ELR (cell line): Measurements from ENCODE around the gene H1-8.
"Not testable (repeated sequence)": the region's sequence is repeated elsewhere in the genome, so short reads cannot be mapped to it uniquely, and the experiment has no call there.

ENCODE experiments used
- DNase-seq: peaks from one replicate; pipeline ENCODE4 v3.0.0-alpha.2; 2015; ENCODE audit warnings: low read depth

The H1-8 gene

DNA sequence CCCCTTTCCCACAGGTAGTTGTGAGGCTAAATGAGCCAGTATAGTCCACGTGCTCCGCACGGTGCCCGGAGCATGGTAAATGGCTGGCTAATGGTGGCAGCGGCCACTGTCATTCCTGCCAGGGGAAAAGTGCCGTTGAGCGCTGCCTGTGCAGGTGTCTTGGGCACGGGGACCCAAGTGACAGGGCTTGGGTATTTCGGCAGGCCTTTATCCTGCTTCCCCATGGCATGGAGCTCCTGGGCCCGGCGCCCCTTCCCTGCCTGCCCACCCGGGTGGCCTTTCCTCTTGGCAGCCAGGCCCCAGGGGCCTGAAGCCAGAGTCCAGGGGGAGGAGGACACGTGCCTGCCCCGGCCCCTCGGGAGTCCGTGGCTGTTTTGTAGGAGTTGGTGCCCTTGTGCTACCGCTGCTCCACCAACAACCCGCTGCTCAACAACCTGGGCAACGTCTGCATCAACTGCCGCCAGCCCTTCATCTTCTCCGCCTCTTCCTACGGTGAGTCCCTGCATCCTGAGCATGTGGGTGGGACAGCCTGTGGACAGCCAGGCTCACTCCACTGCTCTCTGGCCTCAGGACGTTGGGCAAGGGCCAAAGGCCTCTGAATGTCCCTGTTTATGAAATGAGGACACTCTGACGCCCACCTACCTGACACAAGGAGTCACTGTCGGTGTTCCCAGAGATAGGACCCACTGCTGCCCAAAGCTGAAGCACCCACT lies 27.7 kb upstream of the H1-8 start:
- not testable (repeated sequence) for DNase-seq

DNA sequence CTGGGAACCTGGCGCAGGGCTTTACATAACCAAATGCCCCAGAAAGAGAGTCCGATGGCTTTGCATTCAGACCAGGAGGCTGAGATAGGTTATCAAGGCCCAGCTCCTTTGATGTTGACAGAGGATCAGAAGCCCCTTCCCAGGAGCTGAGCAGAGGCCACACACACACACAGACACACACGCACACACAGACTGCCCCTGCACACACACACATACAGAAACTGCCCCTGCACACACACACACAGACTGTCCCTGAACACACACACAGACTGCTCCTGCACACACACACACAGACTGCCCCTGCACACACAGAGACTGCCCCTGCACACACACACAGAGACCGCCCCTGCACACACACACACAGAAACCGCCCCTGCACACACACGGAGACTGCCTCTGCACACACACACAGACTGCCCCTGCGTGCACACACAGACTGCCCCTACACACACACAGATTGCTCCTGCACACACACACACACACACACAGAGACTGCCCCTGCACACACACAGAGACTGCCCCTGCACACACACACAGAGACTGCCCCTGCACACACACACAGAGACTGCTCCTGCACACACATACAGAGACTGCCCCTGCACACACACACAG lies 27.0 kb upstream of the H1-8 start:
- DNase-seq = not testable (repeated sequence)

GRCh38 chr3:129517516-129517915 lies 25.5 kb upstream of the H1-8 start:
- DNase-seq = no peak

- no peak for DNase-seq
Observed at GRCh38 chr3:129518038-129518561, 24.9 kb upstream of the H1-8 start.

DNA sequence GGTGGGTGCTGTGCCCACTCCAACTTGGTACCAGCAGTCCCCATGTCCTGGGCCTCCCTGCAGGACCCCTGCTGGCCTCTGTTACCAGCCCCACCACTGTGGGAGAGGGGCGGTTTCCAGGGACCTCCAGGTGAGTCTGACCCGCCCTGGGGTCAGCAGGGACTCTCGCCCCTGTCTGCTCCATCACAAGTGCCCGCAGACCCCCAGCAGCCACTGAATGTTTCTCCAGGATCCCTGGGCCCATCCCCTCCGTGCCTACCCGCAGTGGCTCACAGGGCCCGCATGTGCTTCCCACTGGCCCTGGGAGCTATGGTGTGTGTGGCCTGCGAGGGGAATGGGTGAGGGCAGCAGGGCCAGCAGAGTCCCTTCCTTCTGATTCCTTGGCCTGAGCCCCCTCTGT lies 24.4 kb upstream of the H1-8 start:
- DNase-seq = no peak

DNA sequence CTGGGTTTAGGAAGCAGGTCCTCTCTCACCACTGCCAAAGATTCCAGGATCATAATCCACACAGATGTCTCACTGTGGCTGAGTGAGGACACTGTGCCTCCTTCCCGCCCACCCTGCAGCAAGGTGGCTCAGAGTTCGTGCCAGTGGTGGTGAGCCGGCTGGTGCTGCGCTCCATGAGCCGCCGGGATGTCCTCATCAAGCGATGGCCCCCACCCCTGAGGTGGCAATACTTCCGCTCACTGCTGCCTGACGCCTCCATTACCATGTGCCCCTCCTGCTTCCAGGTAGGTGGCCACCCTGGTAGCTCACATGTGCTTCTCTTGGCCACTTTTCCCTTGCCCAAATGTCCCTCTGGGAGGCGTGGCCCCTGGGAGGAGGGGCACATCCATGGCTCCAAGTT lies 23.5 kb upstream of the H1-8 start:
- no peak for DNase-seq

GRCh38 chr3:129519896-129520715 lies 22.9 kb upstream of the H1-8 start:
- DNase-seq = no peak

- DNase-seq = peak; percentile 35
Observed at GRCh38 chr3:129520960-129521359, 22.0 kb upstream of the H1-8 start.

DNA sequence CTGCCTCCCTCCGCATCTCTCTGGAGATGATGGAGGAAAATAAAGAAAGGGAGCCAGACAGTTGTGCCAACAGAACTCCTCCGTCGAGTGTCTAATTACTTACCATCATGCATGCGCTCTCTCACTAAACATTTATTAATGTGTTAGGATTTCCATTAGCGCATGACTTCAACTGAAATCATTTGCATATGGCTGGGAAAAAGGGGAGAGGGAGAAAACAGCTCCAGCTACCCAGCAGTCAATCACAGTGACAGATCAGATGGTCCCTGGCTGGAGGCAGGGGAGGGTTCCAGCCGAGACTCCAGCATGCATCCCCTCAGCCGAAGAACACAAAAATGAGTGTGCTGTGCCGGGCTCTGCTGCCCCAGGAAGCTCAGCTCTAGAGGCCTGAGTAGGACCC lies 21.4 kb upstream of the H1-8 start:
- DNase-seq = no peak

- DNase-seq = no peak
Observed at GRCh38 chr3:129522953-129523352, 20.0 kb upstream of the H1-8 start.

DNA sequence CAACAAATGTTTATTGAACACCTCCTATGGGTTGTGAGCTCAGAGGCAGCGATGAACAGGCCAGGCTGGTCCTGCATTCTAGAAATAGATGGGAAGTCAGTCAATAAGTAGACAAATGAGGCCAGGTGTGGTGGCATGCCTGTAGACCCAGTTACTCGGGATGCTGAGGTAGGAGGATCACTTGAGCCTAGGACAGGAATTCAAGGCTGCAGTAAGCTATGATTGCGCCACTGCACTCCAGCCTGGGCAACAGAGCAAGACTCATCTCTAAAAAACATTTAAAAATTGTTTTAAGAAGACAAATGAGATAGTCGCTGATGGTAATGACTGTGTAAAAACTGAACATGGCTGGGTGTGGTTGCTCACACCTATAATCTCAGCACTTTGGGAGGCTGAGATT lies 18.9 kb upstream of the H1-8 start:
- DNase-seq = no peak

- peak; percentile 77 for DNase-seq
Observed at GRCh38 chr3:129525341-129525968, 17.5 kb upstream of the H1-8 start.

- DNase-seq = no peak
Observed at GRCh38 chr3:129526121-129526900, 16.7 kb upstream of the H1-8 start.

DNA sequence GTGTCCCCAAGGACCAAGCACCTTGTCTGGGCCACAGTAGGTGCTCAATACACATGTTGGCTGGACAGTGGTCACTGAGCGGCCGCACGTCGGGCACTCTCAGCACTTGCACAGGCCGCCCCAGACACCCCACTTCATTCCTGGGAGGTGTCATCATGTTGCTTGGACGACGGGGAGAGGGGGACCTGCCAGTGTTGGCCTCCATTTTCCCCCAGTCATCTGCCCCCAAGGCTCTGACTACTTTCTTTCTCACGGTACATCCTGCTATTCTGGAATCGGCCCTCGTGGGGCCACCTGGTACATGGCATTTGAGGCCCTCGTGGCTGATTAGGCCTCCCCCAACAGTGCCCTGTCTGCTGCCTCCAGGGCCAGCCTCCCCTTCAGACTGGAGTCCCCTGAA lies 15.7 kb upstream of the H1-8 start:
- no peak for DNase-seq

GRCh38 chr3:129528589-129529100 lies 14.3 kb upstream of the H1-8 start, which contains the start of gene RHO:
TSS of gene RHO (plus strand) at chr3:129528639. CDS start at chr3:129528734, 95 bp downstream.
- DNase-seq = no peak

- no peak for DNase-seq
Observed at GRCh38 chr3:129529436-129530210, 13.4 kb upstream of the H1-8 start.

DNA sequence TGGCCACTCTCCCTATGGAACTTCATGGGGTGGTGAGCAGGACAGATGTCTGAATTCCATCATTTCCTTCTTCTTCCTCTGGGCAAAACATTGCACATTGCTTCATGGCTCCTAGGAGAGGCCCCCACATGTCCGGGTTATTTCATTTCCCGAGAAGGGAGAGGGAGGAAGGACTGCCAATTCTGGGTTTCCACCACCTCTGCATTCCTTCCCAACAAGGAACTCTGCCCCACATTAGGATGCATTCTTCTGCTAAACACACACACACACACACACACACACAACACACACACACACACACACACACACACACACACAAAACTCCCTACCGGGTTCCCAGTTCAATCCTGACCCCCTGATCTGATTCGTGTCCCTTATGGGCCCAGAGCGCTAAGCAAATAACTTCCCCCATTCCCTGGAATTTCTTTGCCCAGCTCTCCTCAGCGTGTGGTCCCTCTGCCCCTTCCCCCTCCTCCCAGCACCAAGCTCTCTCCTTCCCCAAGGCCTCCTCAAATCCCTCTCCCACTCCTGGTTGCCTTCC lies 12.7 kb upstream of the H1-8 start:
- DNase-seq = peak; percentile 6

DNA sequence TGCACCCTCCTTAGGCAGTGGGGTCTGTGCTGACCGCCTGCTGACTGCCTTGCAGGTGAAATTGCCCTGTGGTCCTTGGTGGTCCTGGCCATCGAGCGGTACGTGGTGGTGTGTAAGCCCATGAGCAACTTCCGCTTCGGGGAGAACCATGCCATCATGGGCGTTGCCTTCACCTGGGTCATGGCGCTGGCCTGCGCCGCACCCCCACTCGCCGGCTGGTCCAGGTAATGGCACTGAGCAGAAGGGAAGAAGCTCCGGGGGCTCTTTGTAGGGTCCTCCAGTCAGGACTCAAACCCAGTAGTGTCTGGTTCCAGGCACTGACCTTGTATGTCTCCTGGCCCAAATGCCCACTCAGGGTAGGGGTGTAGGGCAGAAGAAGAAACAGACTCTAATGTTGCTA lies 12.2 kb upstream of the H1-8 start:
- DNase-seq = no peak

- no peak for DNase-seq
Observed at GRCh38 chr3:129531699-129532098, 11.3 kb upstream of the H1-8 start.

GRCh38 chr3:129532261-129532660 lies 10.7 kb upstream of the H1-8 start:
- DNase-seq = no peak
